ENCODE results near the gene GPR37L1.

Gene GPR37L1

DNA sequence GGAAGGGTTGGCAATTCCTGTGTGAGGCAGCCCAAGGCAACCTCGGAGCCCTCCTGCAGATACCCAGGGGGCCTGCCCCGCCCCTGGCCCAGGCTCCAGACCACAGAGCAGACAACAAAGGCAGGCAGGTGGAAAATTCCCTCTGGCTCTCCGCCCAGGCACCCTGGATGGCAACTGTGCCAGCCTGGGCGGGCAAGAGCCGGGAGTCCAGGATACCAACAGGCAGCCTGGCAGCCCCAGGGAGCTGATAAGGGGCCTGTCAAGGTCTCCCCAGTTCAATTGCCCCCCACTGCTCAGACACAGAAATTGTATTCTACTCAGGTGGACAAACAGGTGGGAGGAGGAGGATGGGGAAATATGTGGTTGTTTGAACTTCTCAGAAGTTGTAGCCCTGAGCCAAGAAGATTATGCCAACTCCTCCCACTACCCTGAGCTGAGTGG is 15.4 kb upstream of the GPR37L1 start:
- in situ Hi-C loops (cut with MboI; ENCODE audit: low sequenced_read_pairs) = loop anchor here (25.0 kb wide), 1 partner anchor 220 kb away; the partner anchor contains the start of gene SHISA4

DNA sequence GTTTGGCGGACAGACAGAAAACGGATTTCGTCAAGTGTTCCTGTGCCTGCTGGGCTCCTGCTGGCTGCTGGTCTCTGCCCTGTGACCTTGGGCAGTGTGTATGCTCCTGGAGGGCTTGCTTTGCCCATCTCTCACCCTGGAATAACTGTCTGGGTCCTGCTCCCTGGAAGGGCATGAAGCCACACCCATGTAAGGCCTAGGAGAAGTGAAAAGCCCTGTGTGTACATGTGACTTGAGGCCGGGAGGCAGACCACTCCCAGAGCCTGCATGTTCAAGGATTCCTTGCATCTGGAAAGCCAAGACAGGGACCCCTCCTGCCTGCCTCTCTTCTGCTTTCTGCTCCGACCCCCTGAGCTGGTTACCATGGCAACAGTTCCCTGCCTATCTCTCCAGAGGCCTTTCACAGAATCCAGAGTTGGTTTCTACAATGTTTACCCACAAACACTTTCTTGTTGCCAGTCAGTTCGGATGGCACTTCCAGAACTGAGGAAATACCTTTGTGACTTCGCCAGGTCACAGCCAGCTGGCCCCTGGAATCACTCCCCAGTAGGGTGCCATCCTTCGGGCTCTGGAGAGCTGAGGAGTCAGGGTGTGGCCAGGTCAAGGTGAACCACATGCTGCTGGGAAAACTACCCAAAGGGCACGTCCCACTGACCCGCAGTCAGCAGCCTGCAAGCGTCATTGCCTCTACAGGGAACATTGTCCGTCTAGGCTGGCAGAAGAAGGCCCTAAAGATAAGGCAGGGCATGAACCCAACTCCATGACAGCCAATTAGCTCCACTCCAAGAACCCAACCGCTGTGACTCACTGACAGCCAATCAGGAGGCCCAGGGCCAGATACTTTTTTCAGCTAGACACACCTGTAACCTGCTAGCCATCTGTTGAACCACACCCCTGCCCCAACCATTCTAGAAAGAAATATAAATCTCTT is 14.7 kb upstream of the GPR37L1 start:
- in situ Hi-C loops (cut with MboI; ENCODE audit: low sequenced_read_pairs) = loop anchor here (25.0 kb wide), 1 partner anchor 221 kb away; the partner anchor contains the start of gene SHISA4

DNA sequence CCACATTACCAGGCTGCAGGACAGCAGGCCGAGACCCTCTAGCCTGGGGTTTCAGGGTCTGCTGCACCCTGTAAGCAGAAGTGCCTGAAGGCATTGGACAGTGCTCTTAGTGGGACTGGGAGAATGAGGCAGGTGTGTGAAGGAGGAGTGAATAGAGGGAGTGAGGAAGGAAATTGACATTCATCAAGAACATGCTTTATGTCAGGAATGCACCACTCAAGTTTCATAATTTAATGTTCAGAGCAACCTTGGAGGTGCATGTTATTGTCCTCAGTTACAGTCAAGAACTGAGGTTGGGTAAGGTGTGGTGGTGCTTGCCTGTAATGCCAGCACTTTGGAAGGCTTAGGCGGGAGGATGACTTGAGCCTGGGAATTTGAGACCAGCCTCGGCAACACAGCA is 11.7 kb upstream of the GPR37L1 start:
- in situ Hi-C loops (cut with MboI; ENCODE audit: low sequenced_read_pairs) = loop anchor here (25.0 kb wide), 1 partner anchor 224 kb away; the partner anchor contains the start of gene SHISA4

DNA sequence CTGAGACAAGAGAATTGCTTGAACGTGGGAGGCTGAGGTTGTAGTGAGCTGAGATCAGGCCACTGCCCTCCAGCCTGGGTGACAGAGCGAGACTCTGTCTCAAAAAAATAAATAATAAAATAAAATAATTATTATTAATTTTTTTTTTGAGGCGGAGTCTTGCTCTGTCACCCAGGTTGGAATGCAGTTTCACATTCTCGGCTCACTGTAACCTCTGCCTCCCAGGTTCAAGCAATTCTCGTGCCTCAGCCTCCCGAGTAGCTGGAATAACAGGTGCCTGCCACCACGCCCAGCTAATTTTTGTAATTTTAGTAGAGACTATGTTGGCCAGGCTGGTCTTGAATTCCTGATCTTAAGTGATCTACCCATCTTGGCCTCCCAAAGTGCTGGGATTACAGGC is 11.1 kb upstream of the GPR37L1 start:
- in situ Hi-C loops (cut with MboI; ENCODE audit: low sequenced_read_pairs) = loop anchor here (25.0 kb wide), 1 partner anchor 224 kb away; the partner anchor contains the start of gene SHISA4

DNA sequence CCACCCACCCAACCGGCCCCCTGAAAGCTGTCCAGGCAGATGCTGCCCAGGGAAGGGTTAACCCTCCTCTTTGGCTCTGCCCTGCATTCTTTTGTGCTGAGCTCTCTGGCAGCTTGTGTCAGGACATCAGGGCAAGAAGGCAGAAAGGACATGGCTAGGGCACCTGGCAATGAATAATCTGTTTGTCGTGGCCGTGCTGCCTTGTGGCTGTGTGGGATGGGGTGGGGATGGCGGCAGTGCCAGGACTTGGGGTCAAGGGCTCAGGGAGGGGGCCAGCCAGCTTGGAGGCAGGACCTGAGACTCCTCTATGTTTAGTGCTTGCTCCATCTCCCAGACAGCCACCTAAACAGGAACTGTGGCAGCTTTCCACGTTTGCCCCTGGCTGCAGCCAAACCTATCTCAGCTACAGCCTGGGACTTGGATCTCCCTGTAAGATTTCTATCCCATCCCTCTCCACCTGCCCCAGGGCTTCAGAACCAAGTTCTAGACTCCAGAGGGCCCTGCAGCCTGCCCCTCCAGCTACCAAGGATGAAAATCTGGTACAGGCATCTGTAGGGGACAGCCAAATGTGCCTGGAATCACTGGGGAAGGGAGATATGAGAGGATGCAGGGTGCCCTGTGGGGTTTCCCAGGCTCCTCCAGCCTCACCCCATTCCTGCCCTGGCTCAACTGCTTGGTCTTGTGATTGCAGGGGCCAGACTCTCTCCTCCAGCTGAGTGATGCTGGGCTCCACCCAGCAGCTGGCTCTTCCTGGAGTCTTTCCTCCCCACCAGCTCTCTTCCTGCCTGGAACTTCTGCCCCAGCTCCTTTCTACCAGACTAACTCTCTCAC is 9.6 kb upstream of the GPR37L1 start:
- in situ Hi-C loops (cut with MboI; ENCODE audit: low sequenced_read_pairs) = loop anchor here (25.0 kb wide), 1 partner anchor 226 kb away; the partner anchor contains the start of gene SHISA4

DNA sequence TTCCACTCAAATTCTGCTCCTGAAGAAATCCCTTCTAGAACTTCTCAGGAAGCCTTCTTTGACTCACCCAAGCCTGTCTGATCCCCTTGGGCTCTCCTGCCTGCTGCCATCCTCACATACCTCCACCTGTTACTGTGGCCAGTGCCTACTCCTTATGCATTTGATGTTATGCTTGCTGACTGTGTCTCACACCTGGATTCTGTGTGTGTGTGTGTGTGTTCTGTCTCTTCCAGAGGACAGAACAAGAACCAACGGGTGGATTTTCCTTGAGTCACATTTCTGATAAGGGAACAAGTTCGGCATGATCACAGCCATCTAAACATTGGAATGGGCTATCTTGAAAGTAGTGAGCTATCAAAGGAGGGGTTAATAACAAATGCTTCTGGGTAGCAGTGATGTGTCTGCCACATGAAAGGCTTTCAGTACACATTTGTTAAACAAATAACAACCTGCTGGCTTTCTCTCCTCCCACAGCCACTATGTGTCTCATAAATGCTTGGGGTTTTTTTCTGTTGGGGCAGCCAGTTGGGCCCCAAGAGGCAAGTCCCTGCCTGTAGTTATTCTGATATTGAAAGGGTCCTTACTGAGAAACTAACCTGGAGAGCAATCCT is 8.9 kb upstream of the GPR37L1 start:
- in situ Hi-C loops (cut with MboI; ENCODE audit: low sequenced_read_pairs) = loop anchor here (25.0 kb wide), 1 partner anchor 226 kb away; the partner anchor contains the start of gene SHISA4

DNA sequence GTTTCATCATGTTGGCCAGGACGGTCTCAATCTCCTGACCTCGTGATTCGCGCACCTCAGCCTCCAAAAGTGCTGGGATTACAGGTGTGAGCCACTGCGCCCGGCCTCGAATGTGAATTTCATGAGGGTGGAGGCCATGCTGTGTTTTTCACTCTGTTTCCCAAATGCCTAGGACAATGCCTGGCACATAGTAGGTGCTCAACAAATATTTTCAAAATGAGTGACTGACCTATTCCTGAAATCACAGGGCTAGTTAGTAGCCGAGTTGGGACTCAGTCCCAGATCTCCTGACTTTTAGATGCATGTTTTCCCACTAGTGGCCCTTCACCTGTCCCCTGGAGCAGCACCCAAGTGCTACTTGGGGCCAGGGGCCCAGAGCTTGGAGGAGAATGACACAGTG is 6.4 kb upstream of the GPR37L1 start:
- in situ Hi-C loops (cut with MboI; ENCODE audit: low sequenced_read_pairs) = loop anchor here (5.0 to 25.0 kb wide), 2 partner anchors 114 to 229 kb away; partner anchors contain the start of gene SHISA4

DNA sequence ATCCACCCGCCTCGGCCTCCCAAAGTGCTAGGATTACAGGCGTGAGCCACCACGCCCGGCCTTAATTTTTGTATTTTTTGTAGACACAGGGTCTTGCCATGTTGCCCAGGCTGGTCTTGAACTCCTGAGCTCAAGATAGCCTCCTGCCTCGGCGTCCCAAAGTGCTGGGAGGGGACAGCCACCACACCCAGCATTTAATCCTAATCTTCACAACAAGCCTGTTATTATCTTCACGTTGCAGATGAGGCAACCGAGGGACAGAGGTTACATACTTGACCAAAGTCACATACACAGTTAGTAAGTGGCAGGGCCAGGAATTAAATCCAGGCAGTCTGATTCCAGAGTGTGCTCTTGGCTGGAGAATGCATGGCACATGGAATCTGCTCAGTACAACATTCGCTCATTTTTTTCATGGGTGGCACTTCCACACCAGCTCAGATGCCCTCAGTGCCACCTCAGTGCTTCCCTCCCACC is 4.8 kb upstream of the GPR37L1 start:
- in situ Hi-C loops (cut with MboI; ENCODE audit: low sequenced_read_pairs) = loop anchor here (5.0 to 25.0 kb wide), 2 partner anchors 116 to 231 kb away; partner anchors contain the start of gene SHISA4

DNA sequence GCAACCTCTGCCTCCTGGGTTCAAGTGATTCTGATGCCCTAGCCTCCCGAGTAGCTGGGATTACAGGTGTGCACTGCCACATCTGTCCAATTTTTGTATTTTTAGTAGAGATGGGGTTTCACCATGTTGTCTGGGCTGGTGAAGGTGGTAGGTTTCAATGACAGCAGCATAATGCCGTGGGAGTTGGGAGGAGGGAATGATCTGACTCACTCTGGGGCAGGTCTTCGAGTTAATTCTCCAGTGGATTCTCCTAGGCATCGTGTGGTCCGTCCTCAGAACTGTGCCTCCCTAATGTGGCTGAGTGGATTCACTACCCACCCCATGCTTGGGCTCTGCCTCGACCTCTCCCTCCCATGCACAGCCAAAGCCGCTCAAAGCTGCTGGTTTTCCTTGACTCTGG is 1.7 kb upstream of the GPR37L1 start:
- in situ Hi-C loops (cut with MboI; ENCODE audit: low sequenced_read_pairs) = loop anchor here (25.0 kb wide), 1 partner anchor 234 kb away; the partner anchor contains the start of gene SHISA4

DNA sequence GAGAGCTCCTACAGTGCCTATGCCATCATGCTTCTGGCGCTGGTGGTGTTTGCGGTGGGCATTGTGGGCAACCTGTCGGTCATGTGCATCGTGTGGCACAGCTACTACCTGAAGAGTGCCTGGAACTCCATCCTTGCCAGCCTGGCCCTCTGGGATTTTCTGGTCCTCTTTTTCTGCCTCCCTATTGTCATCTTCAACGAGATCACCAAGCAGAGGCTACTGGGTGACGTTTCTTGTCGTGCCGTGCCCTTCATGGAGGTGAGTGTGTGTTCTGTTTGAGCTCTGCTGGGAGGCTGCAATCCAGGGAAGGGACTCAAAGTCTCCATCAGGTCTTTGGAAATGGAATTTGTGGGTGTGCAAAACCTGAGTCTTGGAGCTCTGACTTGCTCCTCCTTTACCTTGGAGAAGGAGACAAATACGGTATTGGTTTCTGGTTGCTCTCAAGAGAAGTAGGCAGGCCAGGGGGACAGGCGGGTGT is 658 bp downstream of the GPR37L1 start:
- in situ Hi-C loops (cut with MboI; ENCODE audit: low sequenced_read_pairs) = loop anchor here (25.0 kb wide), 1 partner anchor 236 kb away; the partner anchor contains the start of gene SHISA4

DNA sequence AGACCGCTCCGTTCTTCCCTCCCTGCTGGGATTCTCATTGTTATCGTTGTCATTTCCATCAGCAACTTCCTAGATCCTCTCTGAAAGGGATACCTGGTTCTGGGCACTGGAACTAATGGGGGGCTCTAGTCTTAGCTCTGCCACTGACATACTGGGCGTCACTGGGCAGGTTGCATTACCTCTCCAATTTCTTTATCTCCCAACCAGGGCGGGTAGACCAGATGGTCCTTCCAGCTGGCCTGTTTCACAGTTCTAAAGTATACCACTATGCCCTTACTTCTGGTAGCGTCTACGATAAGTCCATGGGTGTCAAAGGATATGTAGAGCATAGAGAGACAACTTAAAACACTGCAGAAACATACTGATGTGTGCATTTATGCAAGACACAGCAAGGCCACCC is 1.4 kb downstream of the GPR37L1 start:
- in situ Hi-C loops (cut with MboI; ENCODE audit: low sequenced_read_pairs) = loop anchor here (25.0 kb wide), 1 partner anchor 237 kb away; the partner anchor contains the start of gene SHISA4

DNA sequence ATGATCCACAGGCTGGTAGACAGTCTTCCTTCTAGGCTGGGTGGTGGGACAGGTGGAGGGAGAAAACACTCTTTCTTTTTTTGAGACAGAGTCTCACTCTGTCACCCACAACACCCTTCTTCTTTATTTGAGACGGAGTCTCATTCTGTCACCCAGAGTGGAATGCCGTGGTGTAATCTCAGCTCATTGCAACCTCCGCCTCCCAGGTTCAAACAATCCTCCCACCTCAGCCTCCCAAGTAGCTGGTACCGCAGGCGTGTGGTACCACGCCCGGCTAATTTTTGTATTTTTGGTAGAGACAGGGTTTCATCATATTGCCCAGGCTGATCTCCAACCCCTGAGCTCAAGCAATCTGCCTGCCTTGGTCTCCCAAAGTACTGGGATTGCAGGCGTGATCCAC is 2.9 kb downstream of the GPR37L1 start:
- in situ Hi-C loops (cut with MboI; ENCODE audit: low sequenced_read_pairs) = no loop called here

DNA sequence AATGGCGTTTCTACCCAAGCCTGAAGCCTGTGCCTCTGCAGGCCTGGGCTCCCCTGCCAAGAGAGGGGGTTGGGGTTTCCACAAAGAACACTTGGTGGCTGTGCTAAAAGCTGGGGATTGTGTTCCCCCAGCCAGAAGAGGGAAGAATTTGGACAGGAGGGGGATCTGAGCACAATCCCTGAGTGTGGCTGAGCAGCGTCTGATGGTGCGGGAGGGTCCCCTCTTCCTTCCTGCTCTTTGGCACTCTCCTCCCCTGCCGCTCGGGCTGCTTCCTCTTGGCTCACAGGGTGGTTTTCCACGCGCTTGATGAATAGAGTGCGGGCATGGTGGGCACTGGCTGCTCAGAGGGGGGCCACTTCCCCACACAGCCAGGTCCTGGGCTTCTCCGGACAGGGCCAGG is 3.7 kb downstream of the GPR37L1 start:
- in situ Hi-C loops (cut with MboI; ENCODE audit: low sequenced_read_pairs) = no loop called here

DNA sequence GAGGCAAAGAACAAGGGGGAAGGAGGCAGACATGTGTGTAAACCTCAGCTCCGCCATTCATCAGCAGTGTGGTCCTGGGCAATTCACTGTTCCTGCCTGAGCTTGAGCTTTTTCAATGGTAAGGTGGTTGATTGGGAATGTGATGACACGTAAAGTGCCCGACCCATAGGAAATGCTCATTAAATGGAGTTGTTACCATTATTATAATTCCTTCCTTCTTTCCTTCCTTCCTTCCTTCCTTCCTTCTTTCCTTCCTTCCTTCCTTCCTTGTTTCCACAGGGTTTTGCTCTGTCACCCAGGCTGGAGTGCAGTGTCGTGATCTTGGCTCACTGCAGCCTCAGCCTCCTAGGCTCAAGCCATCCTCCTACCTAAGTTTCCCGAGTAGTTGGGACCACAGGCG is 4.3 kb downstream of the GPR37L1 start:
- in situ Hi-C loops (cut with MboI; ENCODE audit: low sequenced_read_pairs) = no loop called here

DNA sequence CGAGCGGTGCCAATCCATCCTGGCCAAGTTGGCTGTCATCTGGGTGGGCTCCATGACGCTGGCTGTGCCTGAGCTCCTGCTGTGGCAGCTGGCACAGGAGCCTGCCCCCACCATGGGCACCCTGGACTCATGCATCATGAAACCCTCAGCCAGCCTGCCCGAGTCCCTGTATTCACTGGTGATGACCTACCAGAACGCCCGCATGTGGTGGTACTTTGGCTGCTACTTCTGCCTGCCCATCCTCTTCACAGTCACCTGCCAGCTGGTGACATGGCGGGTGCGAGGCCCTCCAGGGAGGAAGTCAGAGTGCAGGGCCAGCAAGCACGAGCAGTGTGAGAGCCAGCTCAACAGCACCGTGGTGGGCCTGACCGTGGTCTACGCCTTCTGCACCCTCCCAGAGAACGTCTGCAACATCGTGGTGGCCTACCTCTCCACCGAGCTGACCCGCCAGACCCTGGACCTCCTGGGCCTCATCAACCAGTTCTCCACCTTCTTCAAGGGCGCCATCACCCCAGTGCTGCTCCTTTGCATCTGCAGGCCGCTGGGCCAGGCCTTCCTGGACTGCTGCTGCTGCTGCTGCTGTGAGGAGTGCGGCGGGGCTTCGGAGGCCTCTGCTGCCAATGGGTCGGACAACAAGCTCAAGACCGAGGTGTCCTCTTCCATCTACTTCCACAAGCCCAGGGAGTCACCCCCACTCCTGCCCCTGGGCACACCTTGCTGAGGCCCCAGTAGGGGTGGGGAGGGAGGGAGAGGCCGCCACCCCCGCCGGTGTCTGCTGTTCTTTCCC is 5.3 kb downstream of the GPR37L1 start:
- in situ Hi-C loops (cut with MboI; ENCODE audit: low sequenced_read_pairs) = no loop called here

DNA sequence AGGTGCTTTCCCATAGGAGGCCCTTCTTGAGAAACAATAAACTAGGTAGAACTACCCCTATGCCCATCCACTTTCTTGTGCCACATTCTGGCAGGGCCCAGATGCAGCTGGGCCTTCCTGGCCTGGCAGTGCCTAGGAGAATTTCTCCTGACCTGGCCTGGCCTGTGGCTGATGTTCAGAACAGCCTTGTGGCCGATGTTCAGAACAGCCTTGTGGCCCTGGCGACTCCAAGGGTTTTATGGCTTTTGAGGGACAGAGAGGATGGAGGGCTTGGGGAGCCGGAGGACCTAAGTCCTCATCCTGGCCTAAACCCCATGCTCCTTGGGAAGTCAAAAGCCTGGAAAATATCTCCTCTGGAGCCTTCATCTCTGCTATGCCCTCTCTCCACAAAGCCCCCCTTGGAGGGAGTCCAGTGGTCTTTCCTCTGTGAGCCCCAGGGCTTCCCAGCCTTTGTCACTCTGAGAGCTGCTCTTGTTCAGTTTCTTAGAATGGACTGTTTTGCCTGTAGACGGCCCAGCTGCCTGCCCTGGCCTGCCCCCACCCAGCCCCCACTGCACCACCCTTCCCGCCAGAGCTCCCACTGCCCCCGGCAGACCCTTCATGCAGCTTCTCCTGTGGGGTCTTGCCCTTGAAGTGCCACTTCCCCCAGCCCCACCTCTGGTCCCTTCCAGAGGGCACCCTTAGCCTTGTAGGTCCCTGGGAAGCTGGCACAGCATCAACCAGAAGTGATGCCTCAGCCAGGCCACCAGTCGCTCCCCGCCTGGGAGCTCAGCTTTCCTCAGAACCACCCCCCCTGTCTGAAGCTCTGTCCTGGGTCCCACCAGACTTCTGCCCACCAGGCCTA is 7.0 kb downstream of the GPR37L1 start:
- in situ Hi-C loops (cut with MboI; ENCODE audit: low sequenced_read_pairs) = no loop called here

DNA sequence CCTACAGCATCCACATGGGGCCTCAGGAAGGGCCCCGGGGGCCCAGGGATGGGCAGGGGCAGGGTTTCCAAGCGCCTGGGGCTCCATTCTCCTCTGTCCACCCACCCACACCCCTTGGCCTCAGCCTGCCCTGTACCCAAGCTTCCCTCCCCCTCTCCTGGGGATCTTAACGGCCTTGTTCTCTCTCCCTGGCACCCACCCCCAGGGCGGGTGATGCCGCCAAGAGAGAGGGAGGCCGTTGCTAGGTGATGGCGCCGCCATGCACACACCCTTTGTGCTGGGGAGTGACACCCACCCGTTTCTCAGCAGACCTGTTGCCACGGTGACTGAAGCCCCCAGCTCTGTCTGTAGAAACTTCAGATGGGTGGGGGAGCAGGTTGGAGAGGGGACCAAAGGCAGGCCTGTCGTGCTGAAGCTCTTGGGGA is 7.6 kb downstream of the GPR37L1 start:
- in situ Hi-C loops (cut with MboI; ENCODE audit: low sequenced_read_pairs) = no loop called here

DNA sequence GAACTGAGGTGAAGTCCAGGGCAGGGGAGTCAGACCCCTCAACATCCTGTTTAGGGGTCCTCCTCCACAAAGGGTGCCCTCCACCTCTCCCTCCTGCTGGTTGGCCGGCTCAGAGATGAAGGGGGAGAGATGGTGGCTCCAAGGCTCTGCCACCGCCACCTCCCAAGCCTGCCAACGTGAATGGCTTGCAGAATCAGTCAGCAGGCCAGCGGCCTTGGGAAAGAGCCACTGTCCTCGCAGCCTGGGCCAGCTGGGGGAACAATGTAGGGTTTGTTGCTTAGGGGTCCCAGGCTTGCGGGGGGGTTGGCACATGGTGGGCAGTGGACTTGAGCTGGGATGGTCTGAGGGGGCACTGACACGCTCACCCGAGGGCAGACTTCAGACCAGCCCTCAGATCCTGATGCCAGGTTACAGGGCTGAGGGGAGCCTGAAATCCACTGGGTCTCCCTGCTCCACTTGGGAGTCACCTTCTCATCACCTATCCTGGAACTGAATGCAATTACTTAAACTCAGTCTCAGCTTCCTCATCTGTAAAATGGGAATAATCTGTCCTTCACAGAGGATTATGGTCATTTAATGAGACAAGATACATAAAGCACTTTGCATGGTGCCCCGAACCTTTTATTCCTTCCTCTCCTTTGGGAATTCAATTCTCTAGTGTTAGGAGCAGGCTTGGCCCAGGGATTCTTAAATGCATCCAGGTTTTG is 8.3 kb downstream of the GPR37L1 start:
- in situ Hi-C loops (cut with MboI; ENCODE audit: low sequenced_read_pairs) = no loop called here
